ENCODE data around the gene UBE2U.
"Not testable (repeated sequence)": the region's sequence is repeated elsewhere in the genome, so short reads cannot be mapped to it uniquely, and the experiment has no call there.

Gene UBE2U

DNA sequence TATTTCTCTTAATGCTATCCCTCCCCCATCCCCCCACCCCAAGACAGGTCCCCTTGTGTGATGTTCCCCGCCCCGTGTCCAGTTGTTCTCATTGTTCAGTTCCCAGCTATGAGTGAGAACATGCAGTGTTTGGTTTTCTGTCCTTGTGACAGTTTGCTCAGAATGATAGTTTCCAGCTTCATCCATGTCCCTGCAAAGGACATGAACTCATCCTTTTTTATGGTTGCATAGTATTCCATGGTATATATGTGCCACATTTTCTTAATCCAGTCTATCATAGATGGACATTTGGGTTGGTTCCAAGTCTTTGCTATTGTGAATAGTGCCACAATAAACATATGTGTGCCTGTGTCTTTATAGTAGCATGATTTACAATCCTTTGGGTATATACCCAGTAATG is 55.0 kb downstream of the UBE2U start:
- not testable (repeated sequence) for H3K27ac ChIP-seq (ENCODE audit: low read length); H3K9me3 ChIP-seq (ENCODE audit: control insufficient read depth in 2 of 2, low read length in 2 of 2); H3K36me3 ChIP-seq (ENCODE audit: control insufficient read depth in 2 of 2, insufficient read depth in 2 of 2, low read length in 2 of 2); H3K27me3 ChIP-seq (ENCODE audit: control insufficient read depth in 1 of 2, insufficient read depth in 2 of 2, low read length in 2 of 2); H3K4me3 ChIP-seq (ENCODE audit: low read length in 2 of 2); H3K4me1 ChIP-seq (ENCODE audit: control insufficient read depth, insufficient read depth, low read length); H3K9ac ChIP-seq (ENCODE audit: low read length in 2 of 2)

DNA sequence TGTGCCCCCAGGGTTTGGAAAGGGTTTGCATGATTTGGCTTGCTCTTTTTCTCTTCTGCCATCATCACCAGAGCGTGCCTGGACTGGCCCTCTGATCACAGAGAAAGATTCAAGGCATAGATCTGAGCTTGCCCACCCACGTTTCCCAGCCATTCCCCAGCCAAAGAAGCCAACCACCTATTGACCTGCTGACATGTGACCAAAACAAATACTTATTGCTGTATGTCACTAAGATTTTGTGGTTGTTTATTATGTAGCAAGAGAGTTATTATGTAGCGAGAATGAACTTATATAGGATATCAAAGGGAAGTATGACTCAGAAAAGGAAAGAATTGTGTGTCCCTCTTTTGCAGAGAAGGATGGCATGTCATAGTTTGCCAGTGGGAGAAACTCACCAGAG is 59.9 kb downstream of the UBE2U start:
- Histone ChIP-seq H3K9me3 (ENCODE audit: control insufficient read depth in 2 of 2, low read length in 2 of 2) (no peaks in the 10 kb centered on the region), H3K36me3 (ENCODE audit: control insufficient read depth in 2 of 2, insufficient read depth in 2 of 2, low read length in 2 of 2) (no peaks in the 10 kb centered on the region), H3K27me3 (ENCODE audit: control insufficient read depth in 1 of 2, insufficient read depth in 2 of 2, low read length in 2 of 2) (no peaks in the 10 kb centered on the region), H3K27ac (ENCODE audit: low read length) (no peak overlapping the region), H3K4me1 (ENCODE audit: control insufficient read depth, insufficient read depth, low read length) (peaks cover 3% of the 10 kb centered on the region), H3K9ac (ENCODE audit: low read length in 2 of 2) (no peak overlapping the region), H3K4me3 (ENCODE audit: low read length in 2 of 2) (no peak overlapping the region)

DNA sequence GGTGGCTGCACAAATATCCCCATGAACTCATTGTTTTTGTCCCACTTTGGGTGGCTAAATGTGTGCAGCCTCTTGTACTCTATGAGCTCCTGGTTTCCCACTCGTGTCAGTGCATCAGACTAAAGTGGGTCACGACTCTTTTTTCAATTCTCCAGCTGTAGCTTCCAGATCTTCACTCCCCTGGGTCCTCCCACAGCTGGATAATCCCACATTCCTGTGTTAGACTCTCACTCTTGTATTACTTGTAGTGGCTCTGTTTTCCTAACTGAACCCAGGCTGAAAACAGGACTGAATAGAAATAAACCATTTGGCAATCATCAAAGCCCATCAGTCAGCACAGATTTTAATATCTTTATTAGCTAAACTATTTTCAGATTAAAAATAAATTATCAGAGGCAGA is 60.4 kb downstream of the UBE2U start:
- H3K9ac ChIP-seq (ENCODE audit: low read length in 2 of 2) = no peak overlapping the region
- H3K27ac ChIP-seq (ENCODE audit: low read length) = no peak overlapping the region
- H3K27me3 ChIP-seq (ENCODE audit: control insufficient read depth in 1 of 2, insufficient read depth in 2 of 2, low read length in 2 of 2) = no peaks in the 10 kb centered on the region
- no peak overlapping the region for H3K4me3 ChIP-seq (ENCODE audit: low read length in 2 of 2)
- peaks cover 3% of the 10 kb centered on the region for H3K4me1 ChIP-seq (ENCODE audit: control insufficient read depth, insufficient read depth, low read length)
- H3K36me3 ChIP-seq (ENCODE audit: control insufficient read depth in 2 of 2, insufficient read depth in 2 of 2, low read length in 2 of 2) = no peaks in the 10 kb centered on the region
- H3K9me3 ChIP-seq (ENCODE audit: control insufficient read depth in 2 of 2, low read length in 2 of 2) = no peaks in the 10 kb centered on the region

DNA sequence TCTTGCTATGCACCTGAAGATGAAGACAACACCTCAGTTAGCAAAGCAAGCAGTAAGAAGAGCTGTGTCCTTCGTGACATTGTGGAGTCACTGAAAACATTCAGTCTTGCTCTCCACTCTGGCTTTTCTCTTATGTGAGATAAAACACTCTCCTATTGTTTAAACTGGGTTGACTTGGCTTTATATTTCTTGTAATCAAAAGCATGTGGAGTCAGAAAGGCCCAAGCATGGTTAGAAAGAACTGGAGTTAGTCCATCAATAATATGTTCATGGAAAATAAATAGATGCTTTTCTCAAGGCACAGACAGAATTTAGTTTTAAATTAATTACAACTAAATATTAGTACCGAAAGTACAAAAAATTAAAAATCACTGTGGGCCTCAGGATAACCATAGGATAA is 61.7 kb downstream of the UBE2U start:
- H3K9me3 ChIP-seq (ENCODE audit: control insufficient read depth in 2 of 2, low read length in 2 of 2) = no peaks in the 10 kb centered on the region
- H3K4me1 ChIP-seq (ENCODE audit: control insufficient read depth, insufficient read depth, low read length) = peaks cover 3% of the 10 kb centered on the region
- H3K4me3 ChIP-seq (ENCODE audit: low read length in 2 of 2) = no peak overlapping the region
- H3K27me3 ChIP-seq (ENCODE audit: control insufficient read depth in 1 of 2, insufficient read depth in 2 of 2, low read length in 2 of 2) = no peaks in the 10 kb centered on the region
- no peaks in the 10 kb centered on the region for H3K36me3 ChIP-seq (ENCODE audit: control insufficient read depth in 2 of 2, insufficient read depth in 2 of 2, low read length in 2 of 2)
- no peak overlapping the region for H3K9ac ChIP-seq (ENCODE audit: low read length in 2 of 2)
- H3K27ac ChIP-seq (ENCODE audit: low read length) = no peak overlapping the region

DNA sequence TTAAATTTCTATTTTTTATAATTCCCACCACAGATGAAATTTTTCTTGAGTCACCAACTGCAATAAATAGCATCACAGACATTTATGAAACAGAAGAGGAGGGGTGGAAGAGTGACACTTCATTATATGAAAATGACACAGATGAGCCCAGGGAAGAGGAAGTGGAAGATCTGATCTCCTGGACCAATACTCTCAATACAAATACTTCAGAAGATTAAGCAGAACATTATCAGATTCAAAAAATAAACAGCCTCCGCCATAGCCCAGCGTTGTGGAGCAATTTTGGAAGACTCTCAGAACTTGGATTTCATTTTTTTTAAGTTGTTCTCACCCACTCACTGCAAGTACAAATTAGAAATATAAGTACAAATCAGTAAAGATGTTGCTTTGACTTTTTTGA is 63.6 kb downstream of the UBE2U start:
- H3K4me1 ChIP-seq (ENCODE audit: control insufficient read depth, insufficient read depth, low read length) = peaks cover 3% of the 10 kb centered on the region
- H3K27me3 ChIP-seq (ENCODE audit: control insufficient read depth in 1 of 2, insufficient read depth in 2 of 2, low read length in 2 of 2) = no peaks in the 10 kb centered on the region
- H3K4me3 ChIP-seq (ENCODE audit: low read length in 2 of 2) = no peak overlapping the region
- H3K36me3 ChIP-seq (ENCODE audit: control insufficient read depth in 2 of 2, insufficient read depth in 2 of 2, low read length in 2 of 2) = no peaks in the 10 kb centered on the region
- H3K9me3 ChIP-seq (ENCODE audit: control insufficient read depth in 2 of 2, low read length in 2 of 2) = no peaks in the 10 kb centered on the region
- H3K9ac ChIP-seq (ENCODE audit: low read length in 2 of 2) = no peak overlapping the region
- H3K27ac ChIP-seq (ENCODE audit: low read length) = no peak overlapping the region

DNA sequence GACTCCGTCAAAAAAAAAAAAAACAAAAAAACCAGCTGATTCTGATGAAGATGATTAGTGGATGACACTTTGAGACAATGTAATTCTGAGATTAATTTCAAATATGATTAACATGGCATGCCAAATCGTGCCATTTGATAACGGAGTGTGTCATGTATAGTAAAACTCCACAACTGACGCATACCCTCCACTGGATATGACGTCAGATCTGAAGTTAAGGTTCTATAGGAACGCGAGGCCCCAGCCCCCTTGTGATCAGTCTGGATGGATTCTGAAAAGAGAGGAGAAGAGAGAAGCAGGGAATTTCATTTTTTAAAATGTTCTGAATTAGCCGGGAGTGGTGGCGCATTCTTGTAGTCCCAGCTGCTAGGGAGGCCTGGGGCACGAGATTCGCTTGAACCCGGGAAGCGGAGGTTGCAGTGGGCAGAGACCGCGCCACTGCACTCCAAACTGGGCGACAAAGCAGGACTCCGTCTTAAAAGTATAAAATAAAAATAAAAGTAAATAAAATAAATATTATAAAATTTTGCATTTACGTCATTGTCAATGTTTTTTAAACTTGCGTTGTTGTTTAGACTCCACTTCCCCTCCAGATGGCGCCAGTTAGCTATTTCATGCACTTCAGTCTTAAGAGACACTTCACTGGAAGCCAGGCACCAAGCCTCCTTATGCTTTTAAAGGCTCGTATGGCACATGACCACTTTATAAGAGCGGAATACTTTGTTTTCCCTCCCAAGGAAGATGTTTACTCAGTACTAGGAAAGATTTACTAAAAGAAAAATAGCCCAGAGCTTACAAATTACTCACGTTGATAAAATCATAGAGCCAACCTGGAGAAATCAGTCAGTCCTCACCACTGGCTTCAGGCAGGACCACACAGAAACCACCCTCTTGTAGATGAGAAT is 65.5 kb downstream of the UBE2U start:
- H3K36me3 ChIP-seq (ENCODE audit: control insufficient read depth in 2 of 2, insufficient read depth in 2 of 2, low read length in 2 of 2) = no peaks in the 10 kb centered on the region
- H3K4me1 ChIP-seq (ENCODE audit: control insufficient read depth, insufficient read depth, low read length) = peaks cover 3% of the 10 kb centered on the region
- H3K9ac ChIP-seq (ENCODE audit: low read length in 2 of 2) = no peak overlapping the region
- no peaks in the 10 kb centered on the region for H3K9me3 ChIP-seq (ENCODE audit: control insufficient read depth in 2 of 2, low read length in 2 of 2)
- no peak overlapping the region for H3K27ac ChIP-seq (ENCODE audit: low read length)
- no peaks in the 10 kb centered on the region for H3K27me3 ChIP-seq (ENCODE audit: control insufficient read depth in 1 of 2, insufficient read depth in 2 of 2, low read length in 2 of 2)
- H3K4me3 ChIP-seq (ENCODE audit: low read length in 2 of 2) = no peak overlapping the region

DNA sequence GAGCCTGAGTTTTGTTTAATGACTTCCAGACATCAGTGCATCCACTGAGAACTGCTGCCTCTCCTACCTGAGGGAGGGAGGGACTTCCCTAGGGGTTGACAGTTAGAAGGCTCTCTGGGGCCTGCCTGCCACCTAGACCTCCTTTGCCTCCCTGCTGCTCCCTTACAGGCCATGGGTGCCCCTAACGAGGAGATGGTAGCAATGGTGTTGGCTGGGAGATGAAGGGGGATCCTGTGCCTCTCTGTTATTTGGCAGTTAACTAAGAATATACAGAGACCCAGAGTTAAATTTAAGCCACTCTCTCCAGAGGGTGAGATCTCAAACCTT is 66.1 kb downstream of the UBE2U start:
- Histone ChIP-seq H3K36me3 (ENCODE audit: control insufficient read depth in 2 of 2, insufficient read depth in 2 of 2, low read length in 2 of 2) (no peaks in the 10 kb centered on the region), H3K27ac (ENCODE audit: low read length) (no peak overlapping the region), H3K9me3 (ENCODE audit: control insufficient read depth in 2 of 2, low read length in 2 of 2) (no peaks in the 10 kb centered on the region), H3K4me3 (ENCODE audit: low read length in 2 of 2) (no peak overlapping the region), H3K4me1 (ENCODE audit: control insufficient read depth, insufficient read depth, low read length) (peaks cover 3% of the 10 kb centered on the region), H3K9ac (ENCODE audit: low read length in 2 of 2) (no peak overlapping the region), H3K27me3 (ENCODE audit: control insufficient read depth in 1 of 2, insufficient read depth in 2 of 2, low read length in 2 of 2) (no peaks in the 10 kb centered on the region)

DNA sequence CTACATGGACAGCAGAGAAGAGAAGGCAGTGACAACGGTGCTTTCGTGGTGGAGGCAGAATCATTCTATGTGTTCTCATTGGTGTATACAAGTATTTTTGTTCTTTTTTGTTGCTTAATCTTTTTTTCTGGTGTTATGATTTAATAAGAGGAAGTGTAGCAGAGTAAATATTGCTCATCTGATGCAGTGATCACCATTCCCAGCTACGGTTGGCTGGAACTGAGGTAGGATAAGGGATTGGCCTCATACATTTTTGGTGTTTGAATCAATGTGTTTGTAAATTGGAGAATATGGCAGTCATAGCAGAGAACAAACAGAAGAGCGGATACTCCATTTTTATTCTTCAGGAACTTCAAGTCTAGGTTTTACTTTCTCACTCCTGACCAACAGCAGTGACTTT is 76.6 kb downstream of the UBE2U start:
- Histone ChIP-seq H3K4me3 (ENCODE audit: low read length in 2 of 2) (no peak overlapping the region), H3K9me3 (ENCODE audit: control insufficient read depth in 2 of 2, low read length in 2 of 2) (no peaks in the 10 kb centered on the region), H3K36me3 (ENCODE audit: control insufficient read depth in 2 of 2, insufficient read depth in 2 of 2, low read length in 2 of 2) (no peaks in the 10 kb centered on the region), H3K27ac (ENCODE audit: low read length) (no peak overlapping the region), H3K9ac (ENCODE audit: low read length in 2 of 2) (no peak overlapping the region), H3K4me1 (ENCODE audit: control insufficient read depth, insufficient read depth, low read length) (no peaks in the 10 kb centered on the region), H3K27me3 (ENCODE audit: control insufficient read depth in 1 of 2, insufficient read depth in 2 of 2, low read length in 2 of 2) (no peaks in the 10 kb centered on the region)

DNA sequence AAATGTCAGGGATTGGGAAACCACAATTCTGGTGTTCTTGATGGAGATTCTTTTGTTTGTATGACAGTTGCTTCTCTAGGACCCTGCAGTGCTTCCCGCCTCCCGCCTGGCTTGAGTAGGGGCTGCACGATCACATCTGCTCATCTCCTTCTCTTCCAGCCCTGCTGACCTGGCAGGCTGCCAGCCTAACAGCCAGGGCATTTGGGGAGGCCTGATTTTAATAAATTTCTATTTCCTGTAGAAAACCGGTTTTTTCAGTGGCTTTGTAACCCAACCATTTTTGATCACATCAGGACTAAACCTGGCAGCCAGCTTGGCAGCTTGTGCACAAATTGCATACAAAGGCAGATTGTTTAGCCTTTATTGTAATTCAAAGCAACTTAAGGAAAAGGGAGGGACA is 78.9 kb downstream of the UBE2U start:
- H3K27ac ChIP-seq (ENCODE audit: low read length) = no peak overlapping the region
- no peaks in the 10 kb centered on the region for H3K36me3 ChIP-seq (ENCODE audit: control insufficient read depth in 2 of 2, insufficient read depth in 2 of 2, low read length in 2 of 2)
- H3K9me3 ChIP-seq (ENCODE audit: control insufficient read depth in 2 of 2, low read length in 2 of 2) = no peaks in the 10 kb centered on the region
- no peaks in the 10 kb centered on the region for H3K4me1 ChIP-seq (ENCODE audit: control insufficient read depth, insufficient read depth, low read length)
- no peaks in the 10 kb centered on the region for H3K27me3 ChIP-seq (ENCODE audit: control insufficient read depth in 1 of 2, insufficient read depth in 2 of 2, low read length in 2 of 2)
- no peak overlapping the region for H3K9ac ChIP-seq (ENCODE audit: low read length in 2 of 2)
- H3K4me3 ChIP-seq (ENCODE audit: low read length in 2 of 2) = no peak overlapping the region

DNA sequence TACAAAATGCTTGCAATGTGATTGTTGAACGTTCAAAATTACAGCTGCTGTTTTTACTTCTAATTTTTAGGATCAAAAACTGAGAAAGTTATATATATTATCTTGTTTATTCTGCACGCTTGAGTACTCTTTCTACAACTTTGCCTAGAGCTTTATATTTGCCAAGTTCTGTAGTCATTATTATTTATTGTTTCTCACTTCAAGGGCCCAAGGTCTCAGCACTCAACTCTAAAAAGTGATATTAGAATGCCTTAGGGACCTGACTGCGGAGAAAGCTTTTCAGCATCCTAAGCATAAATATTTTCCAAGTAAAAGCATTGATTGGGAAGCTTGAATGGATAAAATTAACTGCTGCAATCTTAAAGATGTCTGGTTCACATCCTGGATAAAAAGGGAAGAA is 83.6 kb downstream of the UBE2U start:
- H3K9me3 ChIP-seq (ENCODE audit: control insufficient read depth in 2 of 2, low read length in 2 of 2) = no peaks in the 10 kb centered on the region

DNA sequence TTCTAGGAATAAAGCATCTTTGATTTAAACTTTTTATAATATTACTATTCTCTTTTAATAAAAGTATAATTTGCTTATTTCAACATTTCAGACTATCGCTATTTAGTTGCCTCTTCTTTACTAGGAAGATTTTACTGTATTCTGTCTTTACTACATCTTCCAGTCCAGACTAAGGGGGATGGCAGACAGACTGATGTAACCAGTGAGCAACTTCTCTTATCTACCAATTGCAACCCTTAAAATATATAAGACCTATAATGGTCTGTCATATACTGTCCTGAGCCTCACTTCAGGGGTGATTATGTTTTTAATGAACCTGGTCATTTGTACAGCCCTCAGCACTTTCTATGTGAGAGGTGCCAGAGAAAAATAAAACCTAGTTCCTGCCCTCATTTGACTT is 87.0 kb downstream of the UBE2U start:
- Histone ChIP-seq H3K27ac (ENCODE audit: low read length) (no peak overlapping the region), H3K9me3 (ENCODE audit: control insufficient read depth in 2 of 2, low read length in 2 of 2) (no peaks in the 10 kb centered on the region), H3K36me3 (ENCODE audit: control insufficient read depth in 2 of 2, insufficient read depth in 2 of 2, low read length in 2 of 2) (no peaks in the 10 kb centered on the region), H3K4me3 (ENCODE audit: low read length in 2 of 2) (no peak overlapping the region), H3K27me3 (ENCODE audit: control insufficient read depth in 1 of 2, insufficient read depth in 2 of 2, low read length in 2 of 2) (no peaks in the 10 kb centered on the region), H3K4me1 (ENCODE audit: control insufficient read depth, insufficient read depth, low read length) (no peaks in the 10 kb centered on the region), H3K9ac (ENCODE audit: low read length in 2 of 2) (no peak overlapping the region)

More for the DNA sequence above, 83.6 kb downstream of the UBE2U start:
- Histone ChIP-seq H3K4me1 (ENCODE audit: control insufficient read depth, insufficient read depth, low read length) (no peaks in the 10 kb centered on the region), H3K27me3 (ENCODE audit: control insufficient read depth in 1 of 2, insufficient read depth in 2 of 2, low read length in 2 of 2) (no peaks in the 10 kb centered on the region), H3K36me3 (ENCODE audit: control insufficient read depth in 2 of 2, insufficient read depth in 2 of 2, low read length in 2 of 2) (no peaks in the 10 kb centered on the region), H3K9ac (ENCODE audit: low read length in 2 of 2) (no peak overlapping the region), H3K4me3 (ENCODE audit: low read length in 2 of 2) (no peak overlapping the region), H3K27ac (ENCODE audit: low read length) (no peak overlapping the region)
